ENCODE measurements around the gene ELK3. TPM values are rescaled to one million over a fixed set of nuclear protein-coding genes. Genes with fewer than 3 reads are reported as not detected.

Gene ELK3
- polyA plus RNA-seq, 2 of the 4 experiments (the other 2 are of a cell fraction): 33.1 to 38.6 TPM

- no peak overlapping the region for H3K4me2 ChIP-seq
- H3K9me3 ChIP-seq: no peaks in the 10 kb centered on the region
- DNase-seq (ENCODE audit: low read depth in 1 of 2, low spot score in 1 of 2) (peak in 1 of 2 experiments; percentile 23), FAIRE-seq (no peak), ATAC-seq (peak in 1 of 2 experiments; percentile 32; a peak in 3 of 6 replicates)
- H3K4me3 ChIP-seq: no peak overlapping the region
- no peak overlapping the region for H3K27ac ChIP-seq
- WGBS (ENCODE audit: missing lambda C conversion rate): 83% methylated on average over 13 of the region's 13 CpGs
- TF ChIP-seq ESRRA (IDR thresholded peaks at IDR 0.05; ENCODE audit: borderline replicate concordance, low read length) (no peak), GATA3 (IDR thresholded peaks at IDR 0.05; ENCODE audit: borderline replicate concordance) (no peak), HES2 (IDR thresholded peaks at IDR 0.05) (no peak), RNF2 (IDR thresholded peaks at IDR 0.05; ENCODE audit: borderline replicate concordance, low read depth) (no peak), HEYL (CRISPR knock-in tag; IDR thresholded peaks at IDR 0.05) (no peak), BHLHE40 (IDR thresholded peaks at IDR 0.05; ENCODE audit: low read depth, low read length) (no peak), ZSCAN20 (CRISPR knock-in tag; IDR thresholded peaks at IDR 0.05) (no peak), RFX5 (IDR thresholded peaks at IDR 0.05) (no peak), POLR2AphosphoS2 (conservative IDR thresholded peaks at IDR 0.05; ENCODE audit: low read length) (no peak), BCL3 (IDR thresholded peaks at IDR 0.05) (no peak), EP300 (IDR thresholded peaks at IDR 0.05) (no peak), KDM1A (IDR thresholded peaks at IDR 0.05; ENCODE audit: low read depth) (no peak), CEBPB (IDR thresholded peaks at IDR 0.05) (no peak), E2F6 (IDR thresholded peaks at IDR 0.05; ENCODE audit: borderline replicate concordance, low read depth) (no peak), CTCF (IDR thresholded peaks at IDR 0.05) (no peak), HOXB5 (CRISPR knock-in tag; IDR thresholded peaks at IDR 0.05) (no peak), NFE2L2 (conservative IDR thresholded peaks at IDR 0.05; ENCODE audit: low read length) (no peak)
- ChIA-PET POLR2A (no interaction called here), CTCF (no interaction called here)
- H3K4me1 ChIP-seq: peaks cover 9% of the 10 kb centered on the region; the same call in 2 of the 3 replicates
These were observed 53.4 kb downstream of the ELK3 start for GRCh38 chr12:96247563-96247962.

GRCh38 chr12:96248136-96248931 lies 54.2 kb downstream of the ELK3 start:
- ChIA-PET CTCF (interaction anchor here (0.6 to 1.1 kb wide), 2 partner anchors 187 to 268 kb away, joined by 3 to 4 read pairs; no protein-coding TSS in a partner anchor), POLR2A (no interaction called here)
- Histone ChIP-seq H3K27ac (no peak overlapping the region), H3K4me2 (no peak overlapping the region), H3K4me1 (peaks cover 9% of the 10 kb centered on the region; the same call in 2 of the 3 replicates), H3K9me3 (no peaks in the 10 kb centered on the region), H3K4me3 (no peak overlapping the region)
- FAIRE-seq (no peak), DNase-seq (ENCODE audit: low read depth in 1 of 2, low spot score in 1 of 2) (no peak), ATAC-seq (no peak)
- 92% methylated on average over 17 of the region's 17 CpGs for WGBS (ENCODE audit: missing lambda C conversion rate)
- TF ChIP-seq FOXS1 (CRISPR knock-in tag; IDR thresholded peaks at IDR 0.05): no peak
- no peak for TF ChIP-seq NFE2L2 (conservative IDR thresholded peaks at IDR 0.05; ENCODE audit: low read length)
- TF ChIP-seq POLR2AphosphoS2 (conservative IDR thresholded peaks at IDR 0.05; ENCODE audit: low read length): no peak

All from A549 (cell line).